ENCODE measurements around the gene ANKRD36B. TPM values are rescaled to one million over a fixed set of nuclear protein-coding genes. Genes with fewer than 3 reads are reported as not detected.

Gene ANKRD36B
- total and polyA plus RNA-seq, 9 donors, result 7.3 to 50.6 (median 15.5) TPM

Other genes starting within 250 kb of the ANKRD36B start
- 325 TPM for gene COX5B, start 56.2 kb upstream of the ANKRD36B start, total RNA-seq
- gene COX5B, start 56.2 kb upstream of the ANKRD36B start, polyA plus RNA-seq (ENCODE audit: insufficient read depth in 1 of 8, insufficient read length in 8 of 8, low replicate concordance in 1 of 8), result 100 to 1,000 TPM; 140 to 216 (median 183) TPM
- 38.6 TPM for gene ACTR1B, start 74.2 kb upstream of the ANKRD36B start, total RNA-seq
- gene ACTR1B, start 74.2 kb upstream of the ANKRD36B start, polyA plus RNA-seq (ENCODE audit: insufficient read depth in 1 of 8, insufficient read length in 8 of 8, low replicate concordance in 1 of 8), result 10 to 100 TPM; 46.0 to 54.6 (median 49.7) TPM
- gene C2orf92, start 79.8 kb upstream of the ANKRD36B start, total RNA-seq, result 9.1 TPM
- gene C2orf92, start 79.8 kb upstream of the ANKRD36B start, polyA plus RNA-seq (ENCODE audit: insufficient read depth in 1 of 8, insufficient read length in 8 of 8, low replicate concordance in 1 of 8), result 10 to 100 TPM in 5 of 8 donors, 1 to 10 TPM in 3; 4.6 to 21.1 (median 12.5) TPM
- 3.2 TPM for gene ZAP70, start 123.7 kb upstream of the ANKRD36B start, total RNA-seq
- gene ZAP70, start 123.7 kb upstream of the ANKRD36B start, polyA plus RNA-seq (ENCODE audit: insufficient read depth in 1 of 8, insufficient read length in 8 of 8, low replicate concordance in 1 of 8), result 1 to 10 TPM; 2.0 to 6.0 (median 3.4) TPM